A673 (cell line): ENCODE measurements around the gene PTGES. TPM values are rescaled to one million over a fixed set of nuclear protein-coding genes. Genes with fewer than 3 reads are reported as not detected.

ENCODE experiments used
- BruUV-seq: library from RNA; stranded (reverse); fragments of 400-500 nt; replicated peaks from 2 replicates; lab custom pipeline; 2021; lab: Mats Ljungman, UMichigan
- CTCF ChIA-PET: fragments of 300-600 bp; sonication (Branson Sonifier 250); formaldehyde crosslinking; loops from one replicate; lab custom pipeline; 2022; ENCODE audit warnings: antibody characterized with exemption; lab: Charles Lee
- POLR2A ChIA-PET: fragments of 300-600 bp; sonication (Branson Sonifier 250); formaldehyde crosslinking; loops from one replicate; lab custom pipeline; 2022; ENCODE audit warnings: antibody characterized with exemption; ENCODE audit not compliant: low non-redundant PET; lab: Charles Lee
- DNase-seq: peaks from one replicate; pipeline ENCODE4 v3.0.0-alpha.2; 2015; ENCODE audit warnings: low spot score
- H3K27ac ChIP-seq: fragments of 200-600 bp; sonication (generic); 2 replicates; pipeline ENCODE4 v1.5.1; 2016; ENCODE audit warnings: mixed run types, low read depth, mild to moderate bottlenecking, mixed read lengths, antibody characterized with exemption, low read length; ENCODE audit not compliant: poor library complexity, severe bottlenecking
- H3K27me3 ChIP-seq: fragments of 200-600 bp; sonication (generic); replicated peaks from 2 replicates; pipeline ENCODE4 v1.6.1; 2017; ENCODE audit warnings: mixed run types, low read depth, mild to moderate bottlenecking, mixed read lengths, antibody characterized with exemption, low read length; ENCODE audit not compliant: insufficient read depth, poor library complexity
- H3K36me3 ChIP-seq: fragments of 200-600 bp; sonication (generic); 2 replicates; pipeline ENCODE4 v1.6.1; 2016; ENCODE audit warnings: mixed run types, mild to moderate bottlenecking, mixed read lengths, antibody characterized with exemption, low read length; ENCODE audit not compliant: insufficient read depth, poor library complexity, severe bottlenecking
- H3K4me1 ChIP-seq: fragments of 200-600 bp; sonication (generic); 2 replicates; pipeline ENCODE4 v1.6.1; 2017; ENCODE audit warnings: mixed run types, mild to moderate bottlenecking, mixed read lengths, antibody characterized with exemption, low read length; ENCODE audit not compliant: insufficient read depth, poor library complexity, severe bottlenecking
- H3K4me3 ChIP-seq: fragments of 200-600 bp; sonication (generic); 2 replicates; pipeline ENCODE4 v1.5.1; 2016; ENCODE audit warnings: low read depth, mixed run types, mild to moderate bottlenecking, mixed read lengths, low read length; ENCODE audit not compliant: poor library complexity, severe bottlenecking
- H3K9me3 ChIP-seq: fragments of 200-600 bp; sonication (generic); 2 replicates; pipeline ENCODE4 v1.6.1; 2016; ENCODE audit warnings: mixed run types, low read depth, mild to moderate bottlenecking, mixed read lengths, antibody characterized with exemption, low read length; ENCODE audit not compliant: poor library complexity, severe bottlenecking
- EZH2 ChIP-seq: fragments of 200-600 bp; sonication (generic); IDR thresholded peaks from 2 replicates; pipeline ENCODE4 v1.6.1; 2017; ENCODE audit warnings: borderline replicate concordance, low read depth, mild to moderate bottlenecking, mixed read lengths, antibody characterized with exemption, low read length; ENCODE audit not compliant: poor library complexity, severe bottlenecking
- intact Hi-C: fragments of 100-400 bp; cut with micrococcal nuclease; formaldehyde crosslinking; loops from one replicate; pipeline ENCODE4 v1.10.0; 2022; ENCODE audit not compliant: unreplicated experiment
- total RNA-seq: library from RNA; stranded (reverse); gene quantifications from 2 replicates; pipeline ENCODE4 v1.2.3, GENCODE V29; 2021
- TF ChIP-seq, protein P1 (sequence below): fragments of 300-800, 200-600 bp; sonication (generic); conservative IDR thresholded peaks from 2 replicates; pipeline ENCODE4 v1.5.1; 2017; ENCODE audit warnings: low read depth, mild to moderate bottlenecking, antibody characterized with exemption, low read length, moderate library complexity, mixed read lengths

PTGES gene
- total RNA-seq, 1 experiment from 2014 or later = 0.80 TPM

GRCh38 chr9:129702589-129703520 lies 50.0 kb downstream of the PTGES start:
- H3K4me1 ChIP-seq = peaks cover 27% of the 10 kb centered on the region
- intact Hi-C loops = no loop called here
- ChIA-PET CTCF (interaction anchor here (0.6 kb wide), 1 partner anchor 81 kb away, joined by 9 read pairs; no protein-coding TSS in a partner anchor), POLR2A (no interaction called here)
- no peaks in the 10 kb centered on the region for H3K27me3 ChIP-seq
- H3K4me3 ChIP-seq = no peak overlapping the region
- no TSS peak for BruUV-seq
- H3K36me3 ChIP-seq = no peaks in the 10 kb centered on the region
- no peaks in the 10 kb centered on the region for H3K9me3 ChIP-seq
- no peak for TF ChIP-seq EZH2
- TF ChIP-seq, protein P1, sequence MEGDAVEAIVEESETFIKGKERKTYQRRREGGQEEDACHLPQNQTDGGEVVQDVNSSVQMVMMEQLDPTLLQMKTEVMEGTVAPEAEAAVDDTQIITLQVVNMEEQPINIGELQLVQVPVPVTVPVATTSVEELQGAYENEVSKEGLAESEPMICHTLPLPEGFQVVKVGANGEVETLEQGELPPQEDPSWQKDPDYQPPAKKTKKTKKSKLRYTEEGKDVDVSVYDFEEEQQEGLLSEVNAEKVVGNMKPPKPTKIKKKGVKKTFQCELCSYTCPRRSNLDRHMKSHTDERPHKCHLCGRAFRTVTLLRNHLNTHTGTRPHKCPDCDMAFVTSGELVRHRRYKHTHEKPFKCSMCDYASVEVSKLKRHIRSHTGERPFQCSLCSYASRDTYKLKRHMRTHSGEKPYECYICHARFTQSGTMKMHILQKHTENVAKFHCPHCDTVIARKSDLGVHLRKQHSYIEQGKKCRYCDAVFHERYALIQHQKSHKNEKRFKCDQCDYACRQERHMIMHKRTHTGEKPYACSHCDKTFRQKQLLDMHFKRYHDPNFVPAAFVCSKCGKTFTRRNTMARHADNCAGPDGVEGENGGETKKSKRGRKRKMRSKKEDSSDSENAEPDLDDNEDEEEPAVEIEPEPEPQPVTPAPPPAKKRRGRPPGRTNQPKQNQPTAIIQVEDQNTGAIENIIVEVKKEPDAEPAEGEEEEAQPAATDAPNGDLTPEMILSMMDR = no peak
- no peak overlapping the region for H3K27ac ChIP-seq
- DNase-seq = no peak

GRCh38 chr9:129701549-129701948 lies 51.3 kb downstream of the PTGES start:
- no TSS peak for BruUV-seq
- Histone ChIP-seq H3K27me3 (no peaks in the 10 kb centered on the region), H3K4me3 (no peak overlapping the region), H3K36me3 (no peaks in the 10 kb centered on the region), H3K27ac (no peak overlapping the region), H3K9me3 (no peaks in the 10 kb centered on the region), H3K4me1 (peaks cover 40% of the 10 kb centered on the region)
- ChIA-PET POLR2A (no interaction called here), CTCF (interaction anchor here (0.6 kb wide), 1 partner anchor 23 kb away, joined by 13 read pairs; no protein-coding TSS in a partner anchor)
- no peak for TF ChIP-seq EZH2
- TF ChIP-seq, protein P1 = no peak
- DNase-seq = no peak
- intact Hi-C loops = no loop called here

GRCh38 chr9:129701054-129701453 lies 51.8 kb downstream of the PTGES start:
- BruUV-seq = no TSS peak
- Histone ChIP-seq H3K27me3 (no peaks in the 10 kb centered on the region), H3K9me3 (no peaks in the 10 kb centered on the region), H3K36me3 (no peaks in the 10 kb centered on the region), H3K4me3 (no peak overlapping the region), H3K4me1 (peaks cover 41% of the 10 kb centered on the region), H3K27ac (no peak overlapping the region)
- intact Hi-C loops = no loop called here
- POLR2A ChIA-PET = no interaction called here
- CTCF ChIA-PET = no interaction called here
- TF ChIP-seq, protein P1 = no peak
- TF ChIP-seq EZH2 = no peak
- no peak for DNase-seq
